Measurements from ENCODE around the gene ALPG. TPM values are rescaled to one million over a fixed set of nuclear protein-coding genes. Genes with fewer than 3 reads are reported as not detected.
"Not testable (repeated sequence)": the region's sequence is repeated elsewhere in the genome, so short reads cannot be mapped to it uniquely, and the experiment has no call there.

The ALPG gene
- total RNA-seq, 1 donor from 2014 or later: not detected

DNA sequence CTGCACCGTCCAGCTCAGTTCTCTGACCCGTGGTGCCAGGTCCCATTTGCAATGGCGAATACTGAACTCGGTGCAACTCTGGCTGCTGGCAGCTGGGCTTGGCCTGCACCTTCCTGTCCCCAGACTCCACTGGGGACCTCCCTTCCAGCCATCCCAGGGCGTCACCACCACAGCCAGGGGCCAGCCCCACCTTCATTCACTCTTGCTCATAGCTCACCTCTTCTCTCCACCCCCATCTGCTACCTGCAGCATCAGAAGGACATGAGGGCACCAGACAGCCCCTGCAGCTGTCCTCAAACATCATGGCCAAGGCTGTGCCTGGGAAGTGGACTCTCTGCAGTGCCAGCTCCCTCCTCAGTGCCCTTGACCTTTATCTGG, 33.1 kb downstream of the ALPG start:
- Histone ChIP-seq H3K9me3 (no peaks in the 10 kb centered on the region), H3K36me3 (no peaks in the 10 kb centered on the region), H3K4me3 (no peak overlapping the region), H3K27ac (no peak overlapping the region), H3K4me1 (no peaks in the 10 kb centered on the region), H3K27me3 (no peaks in the 10 kb centered on the region)
- TF ChIP-seq, protein P1, sequence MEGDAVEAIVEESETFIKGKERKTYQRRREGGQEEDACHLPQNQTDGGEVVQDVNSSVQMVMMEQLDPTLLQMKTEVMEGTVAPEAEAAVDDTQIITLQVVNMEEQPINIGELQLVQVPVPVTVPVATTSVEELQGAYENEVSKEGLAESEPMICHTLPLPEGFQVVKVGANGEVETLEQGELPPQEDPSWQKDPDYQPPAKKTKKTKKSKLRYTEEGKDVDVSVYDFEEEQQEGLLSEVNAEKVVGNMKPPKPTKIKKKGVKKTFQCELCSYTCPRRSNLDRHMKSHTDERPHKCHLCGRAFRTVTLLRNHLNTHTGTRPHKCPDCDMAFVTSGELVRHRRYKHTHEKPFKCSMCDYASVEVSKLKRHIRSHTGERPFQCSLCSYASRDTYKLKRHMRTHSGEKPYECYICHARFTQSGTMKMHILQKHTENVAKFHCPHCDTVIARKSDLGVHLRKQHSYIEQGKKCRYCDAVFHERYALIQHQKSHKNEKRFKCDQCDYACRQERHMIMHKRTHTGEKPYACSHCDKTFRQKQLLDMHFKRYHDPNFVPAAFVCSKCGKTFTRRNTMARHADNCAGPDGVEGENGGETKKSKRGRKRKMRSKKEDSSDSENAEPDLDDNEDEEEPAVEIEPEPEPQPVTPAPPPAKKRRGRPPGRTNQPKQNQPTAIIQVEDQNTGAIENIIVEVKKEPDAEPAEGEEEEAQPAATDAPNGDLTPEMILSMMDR (IDR thresholded peaks at IDR 0.05): peak in 1 of 3 experiments; percentile 30
- intact Hi-C loops (cut with DNase I): loop anchor here (5.0 kb wide), 1 partner anchor 532 kb away; no protein-coding TSS in a partner anchor
- no peak for DNase-seq (ENCODE audit: low spot score in 2 of 2)

DNA sequence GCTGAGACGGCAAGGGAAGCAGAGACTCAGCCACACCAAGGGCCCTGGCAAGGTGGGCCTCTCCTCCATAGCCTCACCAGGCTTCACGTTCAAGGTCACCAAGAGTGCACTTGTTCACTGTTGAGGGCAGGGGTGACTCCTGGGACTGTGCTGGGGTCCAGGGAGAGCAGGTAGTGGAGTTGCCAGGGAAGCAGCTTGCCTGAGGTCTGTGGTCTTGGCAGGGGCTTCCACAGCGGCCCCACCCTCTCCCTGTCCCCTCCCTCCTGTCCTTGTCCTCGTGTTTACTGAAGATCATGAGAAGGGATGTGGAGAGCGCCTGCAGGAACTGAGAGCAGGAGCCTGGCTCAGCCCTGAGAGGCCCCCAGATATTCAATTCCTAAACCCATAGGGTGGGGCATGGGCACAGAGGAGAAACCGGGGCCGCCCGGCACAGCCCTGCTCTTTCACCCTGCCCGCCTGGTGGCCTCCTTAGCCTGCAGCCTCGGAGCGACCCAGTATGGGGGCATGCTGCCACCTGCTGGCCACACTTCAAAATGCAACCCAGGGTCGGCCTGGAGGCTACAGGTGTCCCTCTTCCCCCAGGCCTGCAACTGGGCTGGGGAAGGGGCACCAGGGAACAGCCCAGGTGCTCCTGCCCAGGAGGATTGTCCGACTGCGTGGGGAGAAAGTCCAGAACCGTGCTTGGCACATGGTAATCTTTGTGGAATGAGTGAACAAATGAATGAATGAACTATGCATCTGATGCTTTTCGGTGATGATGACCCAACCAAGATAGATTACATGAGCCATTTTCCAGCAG, 33.8 kb downstream of the ALPG start:
- TF ChIP-seq, protein P1 (IDR thresholded peaks at IDR 0.05): peak; percentile 71 to 88 (median 86)
- H3K9me3 ChIP-seq, H3K27me3 ChIP-seq, H3K4me3 ChIP-seq, H3K4me1 ChIP-seq, H3K27ac ChIP-seq, H3K36me3 ChIP-seq: not testable (repeated sequence)
- intact Hi-C loops (cut with DNase I): loop anchor here (5.0 kb wide), 1 partner anchor 533 kb away; no protein-coding TSS in a partner anchor
- DNase-seq (ENCODE audit: low spot score in 2 of 2): peak in 1 of 2 donors; percentile 86

DNA sequence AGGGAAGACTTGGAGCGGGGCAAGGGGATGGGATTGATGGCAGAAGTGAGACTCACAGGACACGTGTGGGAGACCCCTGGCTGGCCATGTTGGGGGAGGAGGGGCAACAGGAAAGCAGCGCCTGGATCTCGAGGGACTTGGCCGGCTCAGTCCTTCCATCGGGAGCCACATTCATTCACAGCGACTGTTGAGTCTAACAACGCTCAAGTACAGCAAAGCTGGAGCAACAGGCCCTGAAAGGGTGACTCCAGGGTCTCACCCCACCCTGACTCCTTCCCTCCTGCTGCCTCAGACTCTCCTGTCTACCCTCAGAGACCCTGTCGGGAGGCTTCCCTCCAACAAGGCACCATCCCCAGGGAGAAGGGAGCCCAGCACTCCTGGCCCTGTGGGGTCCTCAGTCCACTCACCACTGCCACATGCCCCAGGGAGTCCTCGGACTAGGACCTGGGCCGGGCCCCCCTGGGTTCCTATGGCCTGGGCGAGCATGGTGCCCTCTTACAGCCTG, 34.6 kb downstream of the ALPG start:
- DNase-seq (ENCODE audit: low spot score in 2 of 2): no peak
- intact Hi-C loops (cut with DNase I): loop anchor here (5.0 kb wide), 1 partner anchor 534 kb away; no protein-coding TSS in a partner anchor
- TF ChIP-seq, protein P1 (IDR thresholded peaks at IDR 0.05): no peak

DNA sequence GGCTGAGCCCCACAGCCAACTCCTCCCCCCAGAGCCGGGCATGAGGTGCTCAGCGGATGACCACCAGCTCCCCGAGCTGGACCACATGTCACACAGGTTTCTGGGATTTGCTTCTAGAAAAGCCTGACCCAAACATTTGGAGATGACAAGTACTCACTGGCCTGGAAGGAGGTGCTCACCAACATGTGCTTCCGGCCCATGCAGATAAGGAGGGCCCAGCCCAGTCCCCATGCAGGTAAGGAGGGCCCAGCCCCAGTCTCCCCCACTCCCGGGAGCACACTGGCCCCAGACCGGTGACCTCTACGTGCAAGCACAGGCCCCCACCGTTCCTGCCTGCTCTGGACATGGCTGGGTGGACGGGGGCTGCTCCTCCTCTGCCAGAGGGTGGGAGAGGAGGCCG, 35.3 kb downstream of the ALPG start:
- H3K27ac ChIP-seq; H3K9me3 ChIP-seq; H3K27me3 ChIP-seq; H3K4me1 ChIP-seq; H3K4me3 ChIP-seq; H3K36me3 ChIP-seq; DNase-seq (ENCODE audit: low spot score in 2 of 2): not testable (repeated sequence)
- intact Hi-C loops (cut with DNase I): loop anchor here (5.0 kb wide), 1 partner anchor 535 kb away; no protein-coding TSS in a partner anchor

More for the DNA sequence above, 34.6 kb downstream of the ALPG start:
- H3K36me3 ChIP-seq: no peaks in the 10 kb centered on the region
- no peak overlapping the region for H3K4me3 ChIP-seq
- H3K27me3 ChIP-seq: no peaks in the 10 kb centered on the region
- H3K9me3 ChIP-seq: no peaks in the 10 kb centered on the region
- no peaks in the 10 kb centered on the region for H3K4me1 ChIP-seq
- no peak overlapping the region for H3K27ac ChIP-seq

DNA sequence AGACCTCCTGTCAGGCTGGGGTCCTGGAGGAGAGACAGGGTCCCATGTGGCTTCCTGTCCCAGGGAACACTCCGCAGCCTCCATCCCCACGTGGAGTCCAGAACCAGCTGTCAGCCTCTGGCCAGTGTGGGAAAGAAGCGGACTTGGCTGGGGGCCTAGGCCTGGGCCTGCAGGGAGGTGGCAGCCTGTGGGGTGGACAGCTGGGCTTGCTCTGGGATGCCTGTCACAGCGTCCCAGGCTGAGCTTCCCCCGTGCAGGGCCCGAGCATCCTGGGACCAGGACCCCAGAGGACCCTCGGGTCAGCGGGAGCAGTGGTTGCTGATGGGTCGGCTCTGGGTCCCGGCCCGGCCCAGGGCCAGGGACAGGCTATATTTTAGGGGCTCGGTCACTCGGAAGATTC, 35.8 kb downstream of the ALPG start:
- not testable (repeated sequence) for DNase-seq (ENCODE audit: low spot score in 2 of 2); H3K27me3 ChIP-seq; H3K27ac ChIP-seq; H3K4me1 ChIP-seq; H3K9me3 ChIP-seq; H3K4me3 ChIP-seq; H3K36me3 ChIP-seq
- intact Hi-C loops (cut with DNase I): loop anchor here (5.0 kb wide), 1 partner anchor 535 kb away; no protein-coding TSS in a partner anchor

DNA sequence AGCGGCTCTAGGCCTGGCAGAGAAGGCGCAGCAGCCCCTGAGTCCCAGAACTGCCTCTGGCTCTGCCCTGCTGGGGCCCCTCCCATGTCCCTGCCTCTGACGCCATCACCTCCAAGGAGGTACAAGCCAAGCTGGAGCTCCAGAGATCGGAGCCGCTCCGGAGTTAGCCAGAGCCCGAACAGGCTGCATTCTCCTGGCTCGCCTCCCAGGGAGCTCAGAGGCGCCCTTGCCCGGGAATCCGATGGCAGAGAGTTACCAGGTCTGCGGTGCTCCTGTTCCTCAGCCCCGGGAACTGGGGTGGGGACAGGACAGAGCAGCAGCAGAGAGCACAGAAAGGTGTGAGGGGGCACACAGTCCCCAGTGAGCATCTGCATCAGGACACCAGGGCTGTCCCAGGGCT, 36.4 kb downstream of the ALPG start:
- not testable (repeated sequence) for H3K27me3 ChIP-seq, H3K4me3 ChIP-seq, H3K9me3 ChIP-seq, H3K4me1 ChIP-seq, H3K27ac ChIP-seq, H3K36me3 ChIP-seq
- peak in 1 of 2 donors; percentile 35 for DNase-seq (ENCODE audit: low spot score in 2 of 2)
- intact Hi-C loops (cut with DNase I): loop anchor here (5.0 kb wide), 1 partner anchor 536 kb away; no protein-coding TSS in a partner anchor

DNA sequence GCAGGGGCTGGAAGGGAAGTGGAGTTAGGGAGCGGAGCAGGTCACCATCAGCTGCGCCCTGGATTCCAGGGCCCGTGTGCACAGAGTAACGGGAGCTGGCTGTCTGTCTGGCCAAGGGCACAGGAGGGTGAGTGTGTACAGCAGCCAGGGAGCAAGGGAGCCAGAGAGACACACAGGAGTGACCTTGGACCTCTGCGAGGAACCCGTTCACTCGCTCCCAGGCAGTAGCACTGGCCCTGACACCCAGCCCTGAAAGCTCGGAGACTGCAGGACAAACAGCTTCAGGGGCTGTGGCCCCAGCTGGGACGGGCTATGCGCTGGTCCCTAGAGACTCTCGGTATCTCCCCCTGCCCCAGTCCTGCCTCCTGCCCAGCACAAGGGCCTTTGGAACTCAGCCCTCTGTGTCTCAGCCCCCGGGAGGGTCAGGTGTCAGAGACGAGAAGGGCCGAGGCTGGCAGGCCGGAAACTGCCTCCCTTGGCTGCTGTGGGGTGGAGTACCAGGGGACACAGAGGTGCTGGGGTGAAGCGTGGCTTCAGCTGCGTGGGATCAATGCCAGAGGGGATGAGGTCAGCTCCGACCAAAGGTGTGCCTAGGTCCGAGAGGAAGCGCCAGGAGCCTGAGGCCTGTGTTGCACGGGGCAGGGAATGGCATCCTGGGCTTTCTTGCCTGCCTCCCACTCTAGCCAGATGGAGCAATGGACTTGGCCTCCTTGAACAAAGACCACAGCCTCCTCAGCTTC, 37.2 kb downstream of the ALPG start:
- peak in 1 of 2 donors; percentile 59 for DNase-seq (ENCODE audit: low spot score in 2 of 2)
- not testable (repeated sequence) for H3K27me3 ChIP-seq, H3K4me1 ChIP-seq, H3K27ac ChIP-seq, H3K4me3 ChIP-seq, H3K36me3 ChIP-seq, H3K9me3 ChIP-seq
- intact Hi-C loops (cut with DNase I): loop anchor here (5.0 kb wide), 1 partner anchor 537 kb away; no protein-coding TSS in a partner anchor

All from ascending aorta (tissue), 2 donors.